GM10266 (cell line): ENCODE data around the gene PCBD1.

ENCODE experiments used
- DNase-seq: peaks from one replicate; pipeline ENCODE4 v3.0.0; 2012; ENCODE audit errors: extremely low spot score
- TF ChIP-seq, protein P1 (sequence below): IDR thresholded peaks from 2 replicates; pipeline ENCODE4 v1.5.1; 2012; ENCODE audit warnings: mild to moderate bottlenecking, low read depth; ENCODE audit not compliant: control insufficient read depth, insufficient read depth; ENCODE audit errors: missing control alignments

PCBD1 gene

GRCh38 chr10:70885931-70886903 lies 2.1 kb downstream of the PCBD1 start:
- TF ChIP-seq, protein P1, sequence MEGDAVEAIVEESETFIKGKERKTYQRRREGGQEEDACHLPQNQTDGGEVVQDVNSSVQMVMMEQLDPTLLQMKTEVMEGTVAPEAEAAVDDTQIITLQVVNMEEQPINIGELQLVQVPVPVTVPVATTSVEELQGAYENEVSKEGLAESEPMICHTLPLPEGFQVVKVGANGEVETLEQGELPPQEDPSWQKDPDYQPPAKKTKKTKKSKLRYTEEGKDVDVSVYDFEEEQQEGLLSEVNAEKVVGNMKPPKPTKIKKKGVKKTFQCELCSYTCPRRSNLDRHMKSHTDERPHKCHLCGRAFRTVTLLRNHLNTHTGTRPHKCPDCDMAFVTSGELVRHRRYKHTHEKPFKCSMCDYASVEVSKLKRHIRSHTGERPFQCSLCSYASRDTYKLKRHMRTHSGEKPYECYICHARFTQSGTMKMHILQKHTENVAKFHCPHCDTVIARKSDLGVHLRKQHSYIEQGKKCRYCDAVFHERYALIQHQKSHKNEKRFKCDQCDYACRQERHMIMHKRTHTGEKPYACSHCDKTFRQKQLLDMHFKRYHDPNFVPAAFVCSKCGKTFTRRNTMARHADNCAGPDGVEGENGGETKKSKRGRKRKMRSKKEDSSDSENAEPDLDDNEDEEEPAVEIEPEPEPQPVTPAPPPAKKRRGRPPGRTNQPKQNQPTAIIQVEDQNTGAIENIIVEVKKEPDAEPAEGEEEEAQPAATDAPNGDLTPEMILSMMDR: no peak
- DNase-seq: no peak

GRCh38 chr10:70885481-70885880 lies 2.9 kb downstream of the PCBD1 start:
- TF ChIP-seq, protein P1: no peak
- DNase-seq: no peak

GRCh38 chr10:70884741-70885140 lies 3.6 kb downstream of the PCBD1 start:
- DNase-seq: no peak
- TF ChIP-seq, protein P1: no peak

DNA sequence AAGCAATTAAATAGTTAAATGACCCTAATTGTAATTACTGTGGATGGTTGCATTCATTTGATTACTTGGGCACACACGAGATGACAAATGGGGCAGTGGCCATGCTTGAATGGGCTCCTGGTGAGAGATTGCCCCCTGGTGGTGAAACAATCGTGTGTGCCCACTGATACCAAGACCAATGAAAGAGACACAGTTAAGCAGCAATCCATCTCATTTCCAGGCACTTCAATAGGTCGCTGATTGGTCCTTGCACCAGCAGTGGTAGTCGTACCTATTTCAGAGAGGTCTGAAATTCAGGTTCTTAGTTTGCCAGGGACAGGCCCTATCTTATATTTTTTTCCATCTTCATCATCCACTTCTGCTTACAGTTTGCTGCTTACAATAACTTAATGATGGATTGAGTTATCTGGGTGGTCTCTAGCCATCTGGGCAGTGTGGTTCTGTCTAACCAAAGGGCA lies 8.3 kb downstream of the PCBD1 start:
- TF ChIP-seq, protein P1: peak; percentile 86
- peak; percentile 78 for DNase-seq

DNA sequence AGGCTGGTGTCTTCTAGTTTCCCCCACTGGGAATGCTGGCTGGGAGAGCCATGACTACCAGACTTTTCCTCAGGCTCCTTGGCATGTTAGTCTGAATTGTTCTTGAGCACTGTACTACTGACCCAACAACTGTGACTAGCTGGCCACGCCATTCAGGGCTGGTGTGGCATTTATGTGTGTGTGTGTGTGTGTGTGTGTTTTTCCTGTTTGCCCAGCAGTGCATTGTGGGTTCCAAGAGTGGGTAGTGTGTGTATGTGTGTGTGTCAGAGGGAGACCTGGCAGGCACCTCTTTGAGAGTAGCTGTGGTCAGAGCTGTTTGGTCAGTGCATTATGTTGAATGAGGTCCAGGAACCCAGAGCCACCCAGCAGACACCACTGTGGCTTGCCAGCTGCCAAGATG lies 9.2 kb downstream of the PCBD1 start:
- TF ChIP-seq, protein P1: no peak
- DNase-seq: no peak

DNA sequence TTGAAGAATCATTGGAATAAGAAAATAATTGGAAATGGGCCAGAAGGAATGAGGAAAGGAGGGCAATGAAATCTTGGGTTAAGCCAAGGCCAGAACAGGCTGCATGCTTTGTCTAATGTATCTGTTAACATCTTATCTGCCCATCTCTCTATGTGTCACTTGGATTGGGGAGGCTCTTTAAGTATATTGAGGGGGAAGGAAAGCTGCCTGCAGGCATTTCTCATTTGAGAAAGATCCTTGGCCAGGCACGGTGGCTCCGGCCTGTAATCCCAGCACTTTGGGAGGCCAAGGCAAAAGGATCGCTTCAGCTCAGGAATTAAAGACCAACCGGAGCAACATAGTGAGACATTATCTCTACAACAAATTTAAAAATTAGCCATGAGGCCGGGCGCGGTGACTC lies 14.3 kb downstream of the PCBD1 start:
- TF ChIP-seq, protein P1: no peak
- no peak for DNase-seq

DNA sequence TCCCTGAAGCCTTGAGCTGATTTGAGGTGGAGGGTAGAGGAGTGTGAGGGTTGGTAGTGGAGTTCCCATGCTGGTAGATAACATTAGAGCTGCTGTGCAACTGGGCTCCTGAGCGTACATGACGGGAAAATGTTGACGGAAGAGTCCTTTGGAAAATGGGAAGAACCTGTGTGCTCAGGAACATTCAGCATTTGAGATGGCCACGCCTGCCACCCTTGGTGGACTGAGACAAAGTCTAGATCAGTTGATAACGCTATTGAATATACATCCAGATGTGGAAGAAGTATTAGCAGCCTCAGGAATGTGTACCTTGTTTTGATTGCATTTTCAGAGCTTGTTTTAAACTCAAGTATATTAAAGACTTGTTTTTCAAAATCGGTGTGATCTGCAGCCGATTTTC lies 16.1 kb downstream of the PCBD1 start:
- TF ChIP-seq, protein P1: no peak
- DNase-seq: no peak
